EL (cell line): ENCODE results near the gene KIF18A.
"Not testable (repeated sequence)": the region's sequence is repeated elsewhere in the genome, so short reads cannot be mapped to it uniquely, and the experiment has no call there.

Experiments
- DNase-seq: peaks from one replicate; pipeline ENCODE4 v3.0.0-alpha.2; 2016

KIF18A gene

DNA sequence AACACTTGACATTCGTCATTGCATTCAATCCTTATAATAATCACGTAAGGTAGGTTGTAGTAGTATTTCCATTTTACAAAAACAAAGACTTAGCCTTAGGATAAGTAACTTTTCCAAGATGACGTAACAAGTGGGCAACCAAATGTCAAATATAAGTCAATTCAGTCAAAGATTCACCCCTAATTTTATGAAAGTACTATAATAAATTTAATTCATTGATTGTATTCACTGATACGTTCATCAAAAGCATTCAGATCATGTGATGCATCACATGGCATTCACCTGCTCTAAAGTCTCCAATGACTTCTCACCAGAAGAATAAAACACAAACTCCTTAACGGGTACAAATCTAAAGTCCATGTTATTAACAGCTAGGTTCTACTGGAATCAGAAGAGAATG, 2.1 kb downstream of the KIF18A start:
- no peak for DNase-seq

DNA sequence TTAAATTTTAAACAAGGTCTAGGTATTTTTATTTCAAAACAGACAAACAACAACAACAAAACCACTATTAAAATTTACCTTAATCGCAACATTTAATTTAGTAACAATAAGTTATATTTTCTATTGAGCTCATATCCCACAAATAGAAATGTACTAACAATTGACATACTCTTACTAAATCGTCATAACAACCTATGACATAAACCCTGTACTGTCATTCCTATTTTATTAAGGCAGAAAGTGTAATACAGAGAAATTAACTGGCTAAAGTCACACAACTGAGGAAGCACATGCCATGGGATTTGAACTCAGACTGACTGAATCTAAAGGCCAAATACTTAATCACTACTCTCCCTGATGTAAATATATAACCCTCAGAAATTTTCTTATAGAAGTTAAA, 3.0 kb downstream of the KIF18A start:
- no peak for DNase-seq

DNA sequence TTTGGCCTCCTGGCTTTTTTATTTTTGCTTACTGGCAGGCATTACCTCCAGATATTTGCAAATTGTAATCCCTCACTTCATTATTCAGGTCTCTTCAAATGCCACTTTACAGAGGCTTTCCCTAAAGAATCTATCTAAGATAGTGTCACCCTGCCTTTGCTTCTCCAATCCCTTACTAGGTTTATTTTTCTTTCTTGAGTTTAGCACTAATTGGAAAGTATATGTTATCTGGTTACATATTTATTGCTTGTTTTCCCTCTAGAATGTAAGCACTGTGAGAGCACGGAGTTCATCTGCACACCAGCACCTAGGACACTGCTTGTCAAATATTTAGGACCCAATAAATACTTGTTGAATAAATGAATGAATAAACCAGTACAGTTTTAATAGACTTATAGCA, 3.5 kb downstream of the KIF18A start:
- DNase-seq, result no peak

DNA sequence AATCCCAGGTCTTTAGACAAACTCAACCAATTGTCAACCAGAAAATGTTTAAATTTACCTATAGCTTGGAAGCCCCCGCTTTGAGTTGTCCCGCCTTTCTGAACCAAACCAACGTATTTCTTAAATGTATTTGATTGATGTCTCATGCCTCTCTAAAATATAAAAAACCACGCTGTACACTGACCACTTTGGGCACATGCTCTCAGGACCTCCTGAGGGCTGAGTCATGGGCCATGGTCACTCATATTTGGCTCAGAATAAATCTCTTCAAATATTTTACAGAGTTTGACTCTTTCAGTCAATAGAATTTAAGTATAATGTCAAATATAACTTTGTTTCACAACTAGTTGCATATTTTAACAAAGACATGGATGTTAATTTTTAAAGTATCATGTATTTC, 5.7 kb downstream of the KIF18A start:
- peak; percentile 48 for DNase-seq

DNA sequence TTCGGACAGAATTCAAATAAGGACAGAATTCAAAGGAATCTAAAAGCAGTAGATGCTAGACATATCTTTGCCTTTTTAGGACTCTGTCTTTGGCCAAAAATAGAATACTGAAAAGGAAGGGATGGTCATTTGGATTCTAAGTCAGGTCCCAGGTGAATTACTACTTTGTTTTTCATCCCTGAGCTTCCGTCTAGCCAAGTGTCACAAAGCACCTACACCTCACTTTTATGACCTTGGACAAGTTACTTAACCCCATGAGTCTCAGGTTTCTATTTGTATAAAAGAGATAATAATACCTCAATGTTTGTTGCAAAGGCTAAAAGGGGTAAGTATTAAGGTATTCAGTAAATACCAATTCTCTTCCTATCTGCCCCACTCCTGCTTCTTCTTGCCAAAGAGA, 7.3 kb downstream of the KIF18A start:
- DNase-seq, result no peak

DNA sequence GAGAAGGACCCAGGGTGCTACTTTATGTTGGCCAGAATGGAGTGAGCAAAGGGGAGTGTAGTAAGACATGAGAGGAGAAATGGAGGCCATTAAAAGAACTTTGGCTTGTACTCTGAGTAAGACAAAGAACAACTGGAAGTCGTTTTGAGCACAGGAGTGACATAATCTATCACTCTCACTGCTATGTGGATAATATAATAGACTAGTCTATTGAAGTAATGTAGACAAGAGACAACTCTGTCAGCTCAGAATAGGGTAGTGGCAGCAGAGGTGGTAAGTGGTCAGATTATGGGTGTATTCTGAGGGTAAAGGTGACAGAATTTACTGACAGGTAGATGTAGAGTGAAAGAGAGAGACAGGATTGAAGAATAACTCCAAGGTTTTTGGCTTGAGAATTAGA, 8.2 kb downstream of the KIF18A start:
- no peak for DNase-seq

DNA sequence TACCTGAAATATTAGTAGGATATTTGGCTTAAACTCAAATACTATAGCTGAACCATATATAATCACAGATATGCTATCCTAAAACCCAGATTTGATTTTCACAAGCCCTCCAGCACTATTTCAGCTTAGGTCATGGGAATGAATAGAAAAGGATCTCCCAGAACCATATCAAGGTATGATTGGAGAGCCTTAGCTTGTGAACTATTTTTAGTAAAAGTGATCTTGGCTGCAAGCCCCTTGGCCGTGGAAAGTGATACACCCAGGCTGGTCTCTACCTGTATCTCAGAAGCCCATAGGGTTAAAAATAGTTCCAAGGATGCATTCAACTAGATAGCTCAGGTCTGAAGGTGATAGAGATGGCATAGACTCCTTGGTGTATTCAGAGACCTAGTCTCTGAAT, 9.7 kb downstream of the KIF18A start:
- no peak for DNase-seq

DNA sequence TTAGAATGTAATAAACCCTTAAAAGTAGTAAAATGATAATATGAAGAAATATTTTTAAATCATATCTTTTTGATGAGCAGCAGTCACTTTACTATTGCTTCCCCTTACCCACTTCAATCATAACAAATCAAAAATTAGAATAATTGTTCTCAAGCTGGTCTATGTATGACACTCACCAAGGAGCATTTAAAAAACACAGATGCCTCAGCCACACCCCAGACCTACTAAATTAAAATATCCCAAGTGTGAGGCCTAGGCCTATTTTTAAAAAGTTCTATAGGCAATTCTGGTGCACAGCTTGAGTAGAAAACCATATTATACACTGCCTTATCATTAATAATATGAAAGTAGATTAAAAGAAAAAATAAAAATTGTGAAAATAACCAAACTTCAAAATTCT, 15.2 kb downstream of the KIF18A start:
- no peak for DNase-seq

DNA sequence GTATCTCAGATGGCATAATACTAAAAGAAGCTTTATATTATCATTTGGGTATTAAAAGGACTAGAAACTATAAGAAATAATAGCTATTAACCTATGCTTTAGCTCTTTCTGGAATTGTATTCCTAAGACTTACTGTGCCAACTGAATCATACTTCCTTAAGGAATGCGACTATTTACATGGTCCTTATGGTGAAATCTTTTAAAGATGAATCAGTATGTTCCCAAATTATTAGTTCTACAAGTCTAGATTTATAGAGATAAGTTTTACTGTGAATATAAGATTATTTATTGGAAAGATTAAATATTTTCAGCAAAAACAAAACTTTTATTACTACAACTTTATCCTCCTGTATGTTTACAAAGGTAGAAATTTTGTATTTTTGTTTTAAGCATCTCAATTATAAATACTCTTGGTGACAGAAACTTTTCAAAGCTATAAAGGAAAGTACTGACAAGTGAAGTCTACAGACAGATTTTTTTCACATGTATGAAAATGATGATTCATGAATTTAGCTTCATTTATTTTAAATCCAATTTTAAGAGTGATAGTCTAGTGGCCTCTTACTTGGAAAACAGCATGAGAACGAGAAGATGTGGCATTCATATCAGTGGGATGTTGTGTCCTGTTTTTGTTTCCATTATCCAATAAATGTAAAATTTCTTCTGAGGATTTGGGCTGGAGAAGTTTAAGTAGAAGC, 17.8 kb downstream of the KIF18A start:
- DNase-seq, result peak; percentile 70

DNA sequence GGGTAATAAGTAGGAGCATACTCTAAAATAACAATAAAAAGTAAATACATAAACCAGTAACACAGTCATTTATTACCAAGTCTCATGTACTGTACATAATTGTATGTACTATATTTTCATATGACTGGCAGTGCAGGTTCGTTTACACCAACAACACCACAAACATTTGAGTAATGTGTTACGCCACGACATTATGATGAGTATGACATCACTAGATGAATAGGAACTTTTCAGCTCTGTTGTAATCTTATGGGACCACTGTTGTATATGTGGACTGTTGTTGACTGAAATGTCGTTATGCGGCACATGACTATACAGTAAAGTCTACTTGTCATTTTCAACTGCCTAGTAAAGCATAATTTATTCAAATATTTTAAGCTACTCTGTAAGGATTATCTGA, 18.6 kb downstream of the KIF18A start:
- peak; percentile 32 for DNase-seq

DNA sequence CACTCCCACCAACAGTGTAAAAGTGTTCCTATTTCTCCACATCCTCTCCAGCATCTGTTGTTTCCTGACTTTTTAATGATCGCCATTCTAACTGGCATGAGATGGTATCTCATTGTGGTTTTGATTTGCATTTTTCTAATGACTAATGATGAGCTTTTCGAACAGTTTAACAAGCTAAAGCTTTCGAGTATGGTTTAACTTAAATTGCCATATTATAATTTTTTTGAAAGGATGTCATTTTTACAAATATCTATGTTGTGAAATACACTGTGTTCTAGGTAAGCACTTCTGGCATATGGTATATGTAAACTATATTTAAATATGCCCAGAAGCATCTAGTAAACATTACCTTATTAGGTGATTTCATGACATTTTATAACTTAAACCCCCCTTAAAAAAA, 20.3 kb downstream of the KIF18A start:
- peak; percentile 58 for DNase-seq

DNA sequence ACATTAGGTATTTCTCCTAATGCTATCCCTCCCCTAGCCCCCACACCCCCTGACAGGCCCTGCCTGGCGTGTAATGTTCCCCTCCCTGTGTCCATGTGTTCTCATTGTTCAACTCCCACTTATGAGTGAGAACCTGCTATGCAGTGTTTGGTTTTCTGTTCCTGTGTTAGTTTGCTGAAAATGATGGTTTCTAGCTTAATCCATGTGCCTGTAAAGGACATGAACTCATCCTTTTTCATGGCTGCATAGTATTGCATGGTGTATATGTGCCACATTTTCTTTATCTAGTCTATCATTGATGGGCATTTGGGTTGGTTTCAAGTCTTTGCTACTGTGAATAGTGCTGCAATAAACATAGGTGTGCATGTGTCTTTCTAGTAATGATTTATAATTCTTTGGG, 20.8 kb downstream of the KIF18A start:
- not testable (repeated sequence) for DNase-seq

DNA sequence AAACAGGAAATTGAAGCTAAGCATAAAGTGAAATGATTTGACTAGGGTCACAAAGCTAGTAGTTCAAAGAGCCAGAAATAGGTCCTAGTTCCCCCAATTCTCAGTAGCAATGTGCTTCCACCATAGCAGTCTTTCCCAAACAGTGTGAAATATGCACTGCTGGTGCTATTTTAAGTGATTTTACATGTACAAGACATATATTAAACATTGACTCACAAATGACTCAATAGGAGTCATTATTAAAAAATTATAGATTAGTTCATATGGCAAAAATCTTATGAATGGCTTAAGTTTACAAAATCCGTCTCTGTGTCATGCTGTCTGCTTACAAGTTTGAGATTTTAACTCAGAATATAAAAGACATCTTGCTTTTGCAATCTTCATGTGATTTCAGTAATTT, 21.4 kb downstream of the KIF18A start:
- peak; percentile 79 for DNase-seq

DNA sequence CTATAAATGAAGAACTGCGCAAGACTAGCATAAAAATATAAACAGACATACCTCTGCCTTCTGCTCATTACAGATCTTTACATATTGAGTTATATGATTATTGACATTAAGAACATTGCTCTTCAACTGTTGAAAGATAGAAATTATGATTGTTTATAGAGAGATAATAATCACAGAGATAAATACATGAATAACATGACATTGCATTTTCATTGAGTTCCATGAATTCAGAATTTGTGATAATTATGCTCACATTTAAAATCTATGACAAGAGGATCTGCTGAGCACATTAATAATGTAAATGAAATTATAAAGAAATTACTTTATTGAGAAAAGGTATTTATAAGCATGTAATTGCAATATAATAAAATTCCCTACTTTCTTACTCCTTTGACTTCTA, 24.8 kb downstream of the KIF18A start:
- no peak for DNase-seq

DNA sequence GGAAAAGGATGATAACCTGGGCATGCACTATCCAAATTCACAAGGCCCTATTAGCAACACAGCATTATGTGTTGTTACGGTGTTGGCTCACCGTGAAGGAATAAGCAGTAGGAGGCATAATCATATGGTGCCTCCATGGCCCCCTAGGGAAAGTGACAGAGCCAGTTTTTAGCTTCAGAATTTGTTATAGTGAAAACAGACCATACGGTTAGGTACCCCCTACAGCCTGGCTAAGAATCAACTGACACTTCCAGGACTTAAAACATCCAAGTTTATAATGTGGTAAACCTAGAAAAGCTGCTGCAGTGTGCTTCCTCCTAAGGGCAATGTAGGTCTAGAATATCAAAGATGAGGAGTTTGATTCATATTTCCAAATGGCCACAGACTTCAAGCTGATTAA, 30.4 kb downstream of the KIF18A start:
- DNase-seq, result no peak

DNA sequence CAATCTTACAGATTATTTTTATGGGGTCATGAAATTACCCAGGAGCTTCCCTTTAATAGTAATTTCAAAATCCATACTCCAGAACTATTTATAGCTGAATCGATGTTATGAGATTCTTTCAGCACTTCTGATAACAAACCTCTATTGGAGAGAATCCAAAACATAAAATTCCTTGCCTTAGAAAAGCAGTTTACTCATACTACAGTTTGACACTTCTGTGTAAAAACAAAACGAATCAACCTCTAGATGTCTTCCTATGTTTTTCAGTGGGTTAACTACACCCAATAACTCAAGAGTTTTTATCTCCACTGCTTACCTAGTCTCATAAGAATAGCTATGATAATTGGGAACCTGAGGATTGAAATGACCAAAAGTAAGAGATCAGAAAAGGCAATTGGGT, 35.6 kb downstream of the KIF18A start:
- peak; percentile 49 for DNase-seq

DNA sequence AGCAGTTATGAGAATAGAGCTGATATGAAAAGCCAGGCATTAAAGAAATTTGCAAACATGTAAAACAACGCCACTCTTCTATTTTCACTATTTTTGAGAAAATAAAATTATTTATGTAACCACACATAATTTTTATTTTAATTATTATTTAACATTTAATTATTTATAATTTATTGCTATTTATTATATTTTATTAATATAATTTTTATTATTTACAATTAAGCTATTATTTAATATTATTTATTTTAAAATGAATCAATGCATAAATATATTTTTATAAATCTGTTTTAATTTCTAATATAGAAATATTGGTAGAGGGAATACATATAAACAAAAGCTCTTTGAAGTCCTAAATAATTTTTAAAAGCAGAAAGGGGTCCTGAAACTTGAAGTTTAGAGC, 36.7 kb downstream of the KIF18A start:
- no peak for DNase-seq

DNA sequence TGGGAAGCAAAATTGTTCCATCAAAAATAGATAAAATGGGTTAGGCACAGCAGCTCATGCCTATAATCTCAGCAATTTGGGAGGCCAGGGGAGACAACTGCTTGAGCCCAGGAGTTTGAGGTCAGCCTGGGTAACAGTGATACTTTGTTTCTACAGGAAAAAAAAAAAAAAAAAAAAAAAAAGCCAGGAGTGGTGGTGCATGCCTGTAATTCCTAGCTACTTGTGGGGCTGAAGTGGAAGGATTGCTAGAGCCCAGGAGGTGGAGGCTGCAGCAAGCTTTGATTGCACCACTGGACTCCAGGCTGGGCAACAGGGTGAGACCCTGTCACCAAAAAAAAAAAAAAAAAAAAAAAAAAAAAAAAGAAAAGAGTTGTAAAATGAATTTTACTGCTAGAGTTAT, 49.6 kb downstream of the KIF18A start:
- DNase-seq, result peak; percentile 37

DNA sequence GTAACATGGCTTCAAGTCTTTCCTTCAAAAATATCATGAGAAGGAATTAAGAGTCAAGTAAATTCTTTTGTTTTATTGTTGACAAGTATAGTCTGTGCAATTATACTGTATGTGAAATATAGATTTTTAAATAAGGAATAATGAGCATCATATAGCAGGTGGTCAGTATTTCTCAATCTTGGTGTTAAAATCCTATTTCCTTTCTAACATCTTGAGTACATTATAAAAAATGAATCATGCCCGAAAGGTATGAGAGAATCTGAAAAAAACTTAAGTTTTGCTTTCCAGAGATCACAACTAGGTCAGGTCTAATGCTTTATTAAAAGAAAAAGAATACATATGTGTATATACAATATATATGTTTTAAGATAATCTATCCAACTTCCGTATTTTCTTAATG, 53.1 kb downstream of the KIF18A start:
- DNase-seq, result no peak

DNA sequence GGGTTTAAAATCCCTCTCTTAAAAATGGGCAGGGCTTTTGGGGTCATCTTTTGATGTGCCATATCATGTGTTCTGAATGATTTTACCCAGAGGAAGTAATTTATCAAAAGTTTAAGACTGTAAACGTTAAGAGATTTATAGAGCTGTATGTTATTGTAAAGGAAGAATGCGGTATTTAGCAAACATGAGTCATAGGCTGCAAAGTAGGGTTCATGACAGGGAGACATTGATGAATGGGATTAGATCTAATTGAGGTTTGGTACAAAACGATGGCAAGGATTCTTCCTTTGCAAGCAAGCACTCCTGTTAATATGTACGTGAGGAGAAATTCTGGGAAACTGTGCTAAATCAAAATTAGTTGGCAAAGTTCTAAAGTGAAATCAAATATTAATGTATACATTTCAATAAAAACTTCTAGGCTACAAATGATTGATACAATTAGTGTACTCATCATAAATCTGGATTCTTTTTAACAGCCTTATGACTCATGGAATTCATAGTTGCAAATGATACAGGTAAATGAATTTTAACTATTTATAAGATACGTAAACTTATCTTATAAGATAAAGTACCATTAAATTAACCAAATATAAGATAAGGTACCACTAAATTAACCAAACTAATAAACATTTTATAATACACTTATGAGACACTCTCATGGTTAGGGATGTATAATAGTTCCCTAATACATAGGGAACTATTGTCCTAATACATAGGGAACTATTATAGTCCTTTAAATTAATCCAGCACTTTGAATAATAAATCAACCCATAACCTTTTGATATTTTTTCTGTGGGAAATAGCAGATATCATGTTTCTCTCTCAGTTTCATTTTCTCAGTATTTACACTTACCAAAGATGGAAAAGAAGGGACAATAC, 58.4 kb downstream of the KIF18A start:
- peak; percentile 82 for DNase-seq

DNA sequence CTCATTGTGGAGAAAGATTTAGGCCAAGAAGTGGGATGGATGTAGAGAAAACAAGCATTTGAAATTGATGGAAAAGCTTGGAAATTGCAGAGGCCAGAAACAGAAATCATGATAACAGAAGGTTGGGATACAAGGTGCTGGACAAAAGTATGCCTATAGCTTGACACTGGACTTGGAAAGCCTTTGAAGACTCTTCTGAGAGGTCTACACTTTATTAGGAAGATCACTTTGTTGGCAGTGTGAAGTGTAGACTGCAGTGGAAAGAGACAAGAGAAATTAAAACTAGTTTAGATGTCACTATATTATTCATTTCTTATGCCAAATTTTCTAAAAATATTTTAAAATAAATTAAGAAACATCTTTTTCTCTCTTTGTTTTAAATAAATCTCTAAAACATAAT, 59.1 kb downstream of the KIF18A start:
- no peak for DNase-seq

DNA sequence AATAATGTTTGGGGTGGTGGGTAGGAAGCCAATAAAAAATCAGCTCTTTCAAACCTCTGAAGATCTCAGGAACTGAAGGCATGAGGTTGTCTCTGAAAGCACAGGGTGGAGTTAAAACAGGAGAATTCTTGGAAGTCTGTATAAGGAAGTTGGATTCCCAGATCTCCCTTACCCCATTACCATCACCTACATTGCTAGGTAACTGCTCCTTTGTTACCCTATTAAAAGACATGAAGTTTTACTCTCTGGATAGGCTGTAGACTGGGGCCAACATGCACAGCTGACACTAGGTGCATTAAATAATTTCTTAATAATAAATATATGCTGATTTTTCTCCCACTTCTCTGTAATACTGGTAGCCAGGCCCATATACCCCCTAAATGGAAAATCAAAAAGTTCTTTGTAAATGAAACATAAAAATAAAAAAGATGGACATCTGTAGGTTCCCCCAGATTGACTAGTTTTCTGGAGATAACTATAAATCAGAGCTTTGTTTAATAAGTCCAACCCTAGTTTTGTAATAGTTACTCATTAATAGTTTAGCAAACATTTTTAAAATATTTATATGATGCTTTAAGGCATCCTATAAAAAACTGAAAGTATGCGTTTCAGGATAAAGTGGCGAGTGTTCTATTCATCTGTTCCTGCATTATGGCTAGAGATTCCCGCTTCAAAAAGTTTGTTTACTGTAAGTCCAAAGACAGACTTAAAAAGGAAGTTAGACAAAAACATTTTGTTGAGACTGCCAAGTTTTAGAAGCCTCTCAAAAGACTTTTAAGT, 63.8 kb downstream of the KIF18A start:
- no peak for DNase-seq

DNA sequence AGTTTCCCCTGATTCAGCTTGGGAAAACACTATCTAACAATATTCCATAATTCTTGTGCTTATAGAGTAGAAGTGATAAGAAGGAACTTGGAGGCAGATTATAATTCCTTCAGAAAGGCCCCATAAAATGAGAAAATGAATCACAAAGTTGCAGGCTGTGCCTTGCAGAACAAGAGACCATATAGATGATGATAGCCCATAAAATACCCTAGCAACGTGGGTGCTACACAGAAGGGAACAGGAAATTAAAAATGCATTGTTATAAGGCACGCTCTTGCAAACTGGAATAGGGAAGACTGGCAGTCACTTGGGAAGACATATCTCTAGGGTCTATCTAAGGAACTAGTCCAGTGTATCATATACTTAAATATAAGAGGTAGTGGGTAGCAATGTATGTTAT, 67.6 kb downstream of the KIF18A start:
- DNase-seq, result no peak

DNA sequence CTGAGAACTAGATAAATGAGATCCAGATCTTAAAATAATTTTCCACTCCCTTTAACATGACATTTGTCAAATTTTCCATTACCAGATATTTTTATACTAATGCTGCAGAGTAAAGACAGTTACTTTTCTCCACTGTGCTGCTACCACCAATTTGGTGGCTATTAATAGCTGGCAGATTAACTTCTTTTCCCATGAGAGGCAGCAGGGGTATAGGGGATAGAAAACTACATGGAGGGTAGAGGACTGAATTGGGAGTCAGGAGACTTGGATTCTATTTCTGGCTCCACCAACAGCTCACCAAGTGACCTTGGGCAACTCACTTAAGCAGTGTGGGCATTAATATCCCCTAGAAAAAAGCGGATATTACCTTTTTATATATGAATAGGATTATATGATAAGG, 69.2 kb downstream of the KIF18A start:
- no peak for DNase-seq
